NCI-H2227 (cell line): ENCODE results near the gene FOXO3.

Experiments used
- DNase-seq: peaks from one replicate; lab custom pipeline; 2025; ENCODE audit not compliant: unreplicated experiment; lab: John Stamatoyannopoulos, UW

The FOXO3 gene

GRCh38 chr6:108574457-108575141 is 13.9 kb downstream of the FOXO3 start:
- no peak for DNase-seq

- no peak for DNase-seq
Observed at GRCh38 chr6:108575905-108576494, 15.3 kb downstream of the FOXO3 start.

- no peak for DNase-seq
Observed at GRCh38 chr6:108576709-108577108, 16.0 kb downstream of the FOXO3 start.

DNA sequence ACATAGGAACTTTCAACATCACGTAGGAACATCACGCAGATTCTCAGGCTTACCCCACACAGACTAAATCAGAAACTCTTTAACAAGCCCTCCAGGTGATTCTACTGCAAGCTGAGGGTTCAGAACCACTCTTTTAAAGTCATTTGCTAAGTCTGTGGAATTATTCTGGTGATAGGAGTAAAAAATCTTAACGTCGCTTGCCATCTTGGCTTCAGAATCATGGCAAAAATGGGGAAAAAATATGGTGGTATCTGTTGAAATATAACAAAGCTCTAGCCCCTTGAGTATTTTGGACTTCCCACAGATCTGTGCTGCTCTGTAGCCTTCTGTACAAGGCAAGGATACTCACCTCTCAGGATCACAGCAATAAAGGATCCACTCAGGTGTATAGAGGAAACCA is 17.4 kb downstream of the FOXO3 start:
- no peak for DNase-seq

DNA sequence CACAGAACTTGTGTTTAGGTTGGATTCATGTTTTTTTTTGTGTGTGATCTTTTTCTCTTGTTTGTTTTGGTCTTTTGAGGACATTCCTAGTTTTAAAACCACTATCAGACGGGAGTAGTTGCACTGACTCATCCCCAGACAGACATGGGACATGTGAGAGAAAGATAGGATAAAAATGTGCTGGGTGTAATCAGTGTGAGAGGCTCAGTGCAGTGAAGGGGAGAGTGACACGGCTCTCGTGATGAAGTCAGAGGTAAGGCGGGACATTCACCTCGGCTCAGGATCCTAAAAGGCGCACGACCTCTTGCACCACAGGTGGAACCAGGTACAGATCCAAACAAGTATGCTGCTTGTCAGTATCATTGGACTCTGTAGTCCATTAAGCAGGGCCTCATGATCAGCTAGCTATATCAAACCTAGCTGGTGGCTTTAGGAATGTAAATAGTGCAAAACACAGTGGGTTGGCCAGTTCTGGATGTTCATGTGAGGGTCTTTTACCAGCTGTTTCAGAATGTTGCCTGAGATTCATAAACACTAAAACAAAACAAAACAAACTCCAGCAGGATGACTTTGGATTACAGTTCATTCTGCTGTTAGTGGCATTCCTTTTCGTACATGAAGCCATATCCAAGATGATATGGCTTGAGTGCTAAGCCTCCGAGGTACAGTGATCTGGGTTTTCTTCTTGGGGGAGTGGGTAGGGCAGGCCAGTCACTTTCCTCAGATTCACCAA is 18.0 kb downstream of the FOXO3 start:
- no peak for DNase-seq

- no peak for DNase-seq
Observed at GRCh38 chr6:108579328-108579721, 18.6 kb downstream of the FOXO3 start.

- no peak for DNase-seq
Observed at GRCh38 chr6:108580646-108581045, 19.9 kb downstream of the FOXO3 start.

DNA sequence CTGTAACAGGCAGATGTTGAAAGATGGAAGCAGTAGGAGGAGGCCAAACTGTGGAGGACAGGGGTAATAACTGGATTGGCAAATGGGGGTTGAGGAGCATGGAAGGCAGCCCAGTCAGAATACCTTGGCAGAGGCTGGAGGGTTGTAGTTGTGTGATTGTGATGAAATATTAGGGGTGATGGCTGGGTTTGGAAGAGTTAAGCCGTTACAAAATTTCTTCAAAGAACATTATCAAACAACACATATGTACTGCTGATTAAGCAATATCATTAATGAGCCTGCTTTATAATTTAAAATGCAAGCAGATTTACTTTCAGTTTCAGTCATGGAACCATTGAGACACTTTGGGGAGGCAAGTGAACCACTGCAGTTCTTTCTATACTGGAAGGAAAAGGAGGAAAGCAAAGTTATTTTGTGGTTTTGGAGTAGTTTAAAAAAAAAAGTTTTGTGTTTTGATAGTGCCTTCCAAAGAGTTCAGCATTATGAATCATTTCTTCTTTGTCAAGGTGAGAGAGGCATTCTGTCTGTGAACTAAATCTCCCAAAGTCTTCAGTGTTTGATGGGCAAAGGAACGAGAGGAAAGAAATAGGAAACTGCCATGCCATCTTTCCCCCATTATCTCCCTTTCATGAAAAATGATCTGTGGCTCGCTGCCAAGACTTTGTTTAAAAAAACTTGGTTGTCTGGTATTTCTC is 20.7 kb downstream of the FOXO3 start:
- peak; percentile 20 for DNase-seq

DNA sequence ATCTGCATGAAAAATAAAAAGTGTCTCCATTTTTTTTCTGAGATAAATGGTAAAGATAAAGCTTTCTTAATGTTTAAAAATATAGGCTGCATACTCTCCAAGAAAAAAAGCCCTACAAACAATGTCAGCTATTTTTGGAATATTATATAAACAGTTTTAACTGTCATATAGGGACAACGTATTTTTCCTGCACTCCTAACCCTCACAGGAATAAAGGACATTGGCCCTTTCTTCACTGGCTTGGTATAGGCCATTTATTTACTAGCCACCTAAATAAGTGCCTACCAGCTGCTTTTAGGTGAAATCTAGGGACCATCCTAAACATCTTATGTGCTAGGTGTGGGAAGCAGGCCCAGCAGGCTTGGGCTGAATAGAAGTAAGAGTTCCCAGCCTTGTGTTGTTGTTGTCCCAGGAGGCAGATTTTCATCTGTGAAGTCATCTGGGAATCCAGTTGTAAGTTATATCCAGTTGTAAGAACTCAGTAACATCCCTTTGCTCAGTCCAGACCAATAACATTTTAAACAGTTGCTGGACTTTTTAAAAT is 21.3 kb downstream of the FOXO3 start:
- no peak for DNase-seq

GRCh38 chr6:108582618-108583017 is 21.9 kb downstream of the FOXO3 start:
- DNase-seq, result no peak

DNA sequence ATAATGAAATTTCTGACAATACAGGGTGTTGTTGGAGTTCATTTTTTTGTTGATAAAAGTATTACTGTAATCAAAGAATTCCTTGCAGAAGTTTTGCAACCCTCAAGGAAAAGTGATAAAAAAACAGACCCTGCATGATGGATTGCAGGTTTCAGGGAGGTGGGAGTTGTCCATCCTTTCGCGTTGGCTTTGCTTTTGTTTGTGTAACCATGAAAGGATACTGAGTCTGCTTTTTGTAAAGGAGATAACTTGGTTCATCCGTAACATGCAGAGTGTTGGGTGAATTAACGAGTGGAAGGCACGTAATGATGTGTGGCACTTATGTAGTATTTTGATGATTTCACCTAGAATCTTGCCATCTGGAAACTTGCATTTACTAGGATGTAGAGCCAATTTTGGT is 23.6 kb downstream of the FOXO3 start:
- DNase-seq, result no peak

DNA sequence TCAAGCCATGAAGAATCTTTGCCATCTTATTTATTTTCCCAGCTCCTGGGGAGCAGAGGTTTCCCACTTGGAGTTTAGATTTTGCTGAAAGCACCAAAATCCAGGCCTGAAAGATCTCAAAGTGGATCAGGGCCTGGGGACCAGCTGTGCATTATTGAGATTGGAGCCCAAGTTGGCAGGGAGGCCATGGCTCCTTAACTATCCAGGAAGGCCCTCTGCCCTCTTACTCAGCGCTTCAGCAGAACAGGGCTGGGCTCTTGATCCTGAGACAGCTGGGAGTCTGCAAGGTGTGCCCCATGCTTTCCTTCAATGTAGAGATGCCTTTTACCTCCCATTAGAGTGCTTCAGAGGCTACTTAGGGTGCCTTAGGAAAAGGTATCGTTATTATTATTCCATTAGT is 24.6 kb downstream of the FOXO3 start:
- DNase-seq, result no peak

GRCh38 chr6:108585921-108586536 is 25.3 kb downstream of the FOXO3 start:
- DNase-seq, result no peak

- DNase-seq, result no peak
Observed at GRCh38 chr6:108587258-108588059, 26.7 kb downstream of the FOXO3 start.

DNA sequence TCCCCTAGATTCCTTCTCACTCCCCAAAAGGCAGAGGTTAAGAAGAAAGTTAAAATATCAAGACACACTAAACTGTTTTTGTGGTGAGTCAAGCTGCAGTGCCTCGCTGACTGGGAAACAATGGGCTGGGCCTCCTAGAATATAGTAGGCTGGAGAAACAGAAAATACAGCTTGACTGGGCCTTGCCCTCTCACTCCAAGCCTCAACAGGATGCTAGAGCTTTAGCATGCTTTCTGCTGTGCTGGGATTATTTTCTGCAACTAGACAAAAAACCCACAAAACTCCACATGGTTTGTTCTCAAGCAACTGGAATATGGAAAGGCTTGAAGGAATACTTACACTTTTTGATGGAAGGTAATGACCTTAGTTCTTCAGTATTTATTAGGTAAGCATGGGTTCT is 27.9 kb downstream of the FOXO3 start:
- no peak for DNase-seq

DNA sequence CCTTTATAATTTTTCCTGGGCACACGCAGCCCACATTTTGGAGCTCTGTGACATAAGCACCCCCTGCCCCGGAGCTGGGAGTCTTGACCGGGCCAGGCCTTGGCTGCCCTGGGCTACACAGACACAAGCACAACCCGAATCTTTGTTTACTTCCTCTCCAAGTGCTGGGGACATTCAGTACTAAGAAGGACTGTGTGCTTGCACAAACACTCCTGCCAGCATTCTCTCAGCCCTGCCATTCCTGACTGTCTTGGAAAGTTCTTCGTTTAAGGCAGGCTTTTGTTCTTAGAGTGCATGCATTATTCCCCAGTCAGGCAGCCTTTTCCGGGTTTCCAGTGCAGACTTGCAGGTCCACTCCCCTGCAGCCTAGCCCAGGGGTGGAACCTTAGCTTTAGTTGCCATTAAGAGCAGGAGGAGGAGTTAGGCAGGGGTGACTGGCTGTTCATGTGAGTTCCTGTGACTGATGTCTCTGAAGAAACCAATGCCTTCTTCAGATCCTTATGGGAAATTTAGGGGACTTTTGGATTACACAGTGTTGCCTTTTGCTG is 28.6 kb downstream of the FOXO3 start:
- peak; percentile 59 for DNase-seq

DNA sequence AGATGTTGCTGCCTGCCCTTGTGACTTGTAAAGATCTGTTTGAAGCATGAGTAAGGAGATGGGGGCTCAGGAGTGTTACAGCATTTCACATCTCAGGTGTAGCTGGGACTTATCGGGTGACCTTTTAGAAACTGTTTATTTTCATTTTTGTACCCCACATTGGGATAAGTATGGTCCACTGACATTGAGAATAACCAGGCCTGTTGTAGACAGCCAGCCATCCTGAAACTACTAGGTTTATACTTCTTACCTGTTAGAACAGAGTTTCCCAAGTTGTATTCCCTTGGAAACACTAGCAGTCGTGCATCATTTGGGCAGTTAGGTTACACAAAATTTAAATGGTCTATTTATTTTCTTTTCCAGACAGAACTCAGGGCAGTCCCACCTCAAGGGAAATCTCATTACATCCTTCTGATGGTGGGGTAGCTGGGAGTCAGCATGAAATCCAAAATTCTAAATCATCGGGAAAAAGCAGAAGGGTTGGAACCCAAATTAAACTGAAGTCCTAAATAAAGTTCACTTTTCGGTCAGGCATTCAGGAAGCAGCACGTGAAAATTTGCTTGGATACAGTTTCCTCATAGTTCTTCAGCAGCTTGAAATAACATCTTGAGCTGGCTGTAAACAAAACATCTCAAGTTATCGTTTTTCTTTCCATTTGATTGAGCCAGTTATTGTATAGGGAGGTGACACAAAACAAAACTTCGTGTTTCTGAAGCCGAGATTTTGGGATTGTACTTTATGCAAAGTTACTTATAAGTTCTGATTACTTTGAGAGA is 30.5 kb downstream of the FOXO3 start:
- no peak for DNase-seq

- peak; percentile 17 for DNase-seq
Observed at GRCh38 chr6:108592371-108593337, 31.9 kb downstream of the FOXO3 start.
